OCI-M2 (cell line): ENCODE measurements around the gene TRO.

Experiments used
- DNase-seq: peaks from one replicate; lab custom pipeline; 2025; ENCODE audit not compliant: unreplicated experiment; lab: John Stamatoyannopoulos, UW

TRO gene

GRCh38 chrX:54964766-54965497 is 44.3 kb downstream of the TRO start:
- no peak for DNase-seq

GRCh38 chrX:54977387-54977786 is 56.8 kb downstream of the TRO start:
- no peak for DNase-seq

GRCh38 chrX:54978448-54978847 is 57.8 kb downstream of the TRO start:
- DNase-seq, result no peak

- no peak for DNase-seq
Measured at GRCh38 chrX:54979432-54979831, 58.8 kb downstream of the TRO start.

- no peak for DNase-seq
Measured at GRCh38 chrX:54980334-54980733, 59.7 kb downstream of the TRO start.
